Activated CD8-positive, alpha-beta T cell treated with anti-CD3 and anti-CD28 coated beads for 36 hours (primary cell): ENCODE data around the gene SUSD2. TPM values are rescaled to one million over a fixed set of nuclear protein-coding genes. Genes with fewer than 3 reads are reported as not detected.

Experiments
- ATAC-seq: fragments of 200-7000 bp; cut with Tn5 transposase; one replicate; pipeline ENCODE4 v1.10.0; 2021; ENCODE audit warnings: mild to moderate bottlenecking, moderate library complexity
- CTCF ChIA-PET: fragments of 350-600 bp; sonication (Branson Sonifier 250); formaldehyde crosslinking; loops from one replicate; lab custom pipeline; 2021; ENCODE audit warnings: antibody characterized with exemption; lab: Charles Lee
- POLR2A ChIA-PET: fragments of 350-600 bp; sonication (Branson Sonifier 250); formaldehyde crosslinking; loops from one replicate; lab custom pipeline; 2021; ENCODE audit warnings: antibody characterized with exemption; lab: Charles Lee
- DNase-seq: peaks from one replicate; pipeline ENCODE4 v3.0.0-alpha.2; 2020
- H3K27ac Mint-ChIP-seq: one replicate; pipeline ENCODE4 v1.8.0; 2021; ENCODE audit warnings: mild to moderate bottlenecking, mixed read lengths
- H3K27me3 Mint-ChIP-seq: one replicate; pipeline ENCODE4 v1.8.0; 2021; ENCODE audit warnings: mixed read lengths
- H3K36me3 Mint-ChIP-seq: one replicate; pipeline ENCODE4 v1.8.0; 2021; ENCODE audit warnings: low read depth, mixed read lengths
- H3K4me1 Mint-ChIP-seq: one replicate; pipeline ENCODE4 v1.8.0; 2021; ENCODE audit warnings: low read depth, mixed read lengths
- H3K4me3 Mint-ChIP-seq: one replicate; pipeline ENCODE4 v1.8.0; 2021; ENCODE audit warnings: mild to moderate bottlenecking, moderate library complexity, mixed read lengths
- H3K9me3 Mint-ChIP-seq: one replicate; pipeline ENCODE4 v1.8.0; 2021; ENCODE audit warnings: mixed read lengths
- intact Hi-C: fragments of 100-400 bp; cut with micrococcal nuclease; formaldehyde crosslinking; loops from one replicate; pipeline ENCODE4 v1.10.0; 2022
- total RNA-seq, 2 experiments: library from RNA; stranded (reverse); gene quantifications; one replicate each; pipeline ENCODE4 v1.2.3, GENCODE V29; 2021
- TF ChIP-seq, protein P1 (sequence below): fragments of 200-600 bp; IDR thresholded peaks from one replicate; pipeline ENCODE4 v1.8.0; 2022; ENCODE audit warnings: antibody characterized with exemption, mild to moderate bottlenecking

SUSD2 gene
- total RNA-seq, 2 experiments from 2014 or later: 0.65 to 0.95 TPM

DNA sequence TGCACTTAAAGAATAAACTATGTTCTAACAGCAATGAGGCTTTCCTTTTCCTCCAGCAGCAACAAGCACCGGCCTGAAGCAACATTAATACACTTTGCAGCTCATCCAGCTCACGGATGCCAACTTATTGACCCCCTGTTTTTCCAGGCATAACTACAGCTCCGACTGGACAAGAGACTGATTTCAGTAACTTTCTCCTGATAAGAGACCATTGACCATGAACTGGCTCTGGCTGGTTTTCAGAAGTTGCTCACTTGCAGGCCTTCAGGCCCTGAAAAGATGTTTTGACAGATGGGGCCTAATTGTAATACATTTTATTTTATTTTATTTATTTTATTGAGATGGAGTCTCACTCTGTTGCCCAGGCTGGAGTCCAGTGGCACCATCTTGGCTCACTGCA, 36.1 kb downstream of the SUSD2 start:
- Mint-ChIP-seq H3K9me3 (no peaks in the 10 kb centered on the region), H3K27ac (no peak overlapping the region), H3K36me3 (no peaks in the 10 kb centered on the region), H3K4me1 (peaks cover 6% of the 10 kb centered on the region), H3K27me3 (no peaks in the 10 kb centered on the region), H3K4me3 (no peak overlapping the region)
- DNase-seq: no peak
- intact Hi-C loops: no loop called here
- no peak for ATAC-seq
- ChIA-PET CTCF (interaction anchor here (0.8 to 2.0 kb wide), 3 partner anchors 14 to 77 kb away, joined by 3 to 8 read pairs (median 3); no protein-coding TSS in a partner anchor), POLR2A (interaction anchor here (1.6 kb wide), 1 partner anchor 323 kb away, joined by 4 read pairs; no protein-coding TSS in a partner anchor)
- TF ChIP-seq, protein P1, sequence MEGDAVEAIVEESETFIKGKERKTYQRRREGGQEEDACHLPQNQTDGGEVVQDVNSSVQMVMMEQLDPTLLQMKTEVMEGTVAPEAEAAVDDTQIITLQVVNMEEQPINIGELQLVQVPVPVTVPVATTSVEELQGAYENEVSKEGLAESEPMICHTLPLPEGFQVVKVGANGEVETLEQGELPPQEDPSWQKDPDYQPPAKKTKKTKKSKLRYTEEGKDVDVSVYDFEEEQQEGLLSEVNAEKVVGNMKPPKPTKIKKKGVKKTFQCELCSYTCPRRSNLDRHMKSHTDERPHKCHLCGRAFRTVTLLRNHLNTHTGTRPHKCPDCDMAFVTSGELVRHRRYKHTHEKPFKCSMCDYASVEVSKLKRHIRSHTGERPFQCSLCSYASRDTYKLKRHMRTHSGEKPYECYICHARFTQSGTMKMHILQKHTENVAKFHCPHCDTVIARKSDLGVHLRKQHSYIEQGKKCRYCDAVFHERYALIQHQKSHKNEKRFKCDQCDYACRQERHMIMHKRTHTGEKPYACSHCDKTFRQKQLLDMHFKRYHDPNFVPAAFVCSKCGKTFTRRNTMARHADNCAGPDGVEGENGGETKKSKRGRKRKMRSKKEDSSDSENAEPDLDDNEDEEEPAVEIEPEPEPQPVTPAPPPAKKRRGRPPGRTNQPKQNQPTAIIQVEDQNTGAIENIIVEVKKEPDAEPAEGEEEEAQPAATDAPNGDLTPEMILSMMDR: no peak

DNA sequence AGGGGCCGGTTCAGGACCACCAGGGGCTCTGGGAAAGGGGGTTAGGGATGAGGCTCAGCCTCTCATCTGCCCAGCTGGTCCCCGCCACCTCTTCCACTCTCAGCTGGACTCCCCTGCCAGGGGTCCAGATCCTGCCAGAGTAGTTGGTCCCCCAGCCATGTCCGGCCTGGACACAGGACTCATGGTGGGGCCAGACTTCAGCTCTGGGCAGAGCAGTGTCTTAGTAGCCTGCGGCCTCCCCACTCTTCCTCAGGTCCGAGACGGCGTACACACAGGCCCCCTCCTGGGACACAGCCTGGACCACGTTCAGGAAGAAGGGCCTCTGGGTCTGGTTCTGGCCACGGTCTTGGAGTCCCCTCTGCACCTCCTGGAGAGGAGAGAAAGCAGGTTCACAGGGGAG, 38.5 kb downstream of the SUSD2 start:
- Mint-ChIP-seq H3K9me3 (peaks cover 1% of the 10 kb centered on the region), H3K27ac (no peak overlapping the region), H3K4me3 (no peak overlapping the region), H3K4me1 (peaks cover 6% of the 10 kb centered on the region), H3K36me3 (no peaks in the 10 kb centered on the region), H3K27me3 (no peaks in the 10 kb centered on the region)
- POLR2A ChIA-PET: no interaction called here
- TF ChIP-seq, protein P1: no peak
- CTCF ChIA-PET: interaction anchor here (2.5 kb wide), 1 partner anchor 11 kb away, joined by 6 read pairs; no protein-coding TSS in a partner anchor
- ATAC-seq (no peak), DNase-seq (no peak)
- intact Hi-C loops: no loop called here

DNA sequence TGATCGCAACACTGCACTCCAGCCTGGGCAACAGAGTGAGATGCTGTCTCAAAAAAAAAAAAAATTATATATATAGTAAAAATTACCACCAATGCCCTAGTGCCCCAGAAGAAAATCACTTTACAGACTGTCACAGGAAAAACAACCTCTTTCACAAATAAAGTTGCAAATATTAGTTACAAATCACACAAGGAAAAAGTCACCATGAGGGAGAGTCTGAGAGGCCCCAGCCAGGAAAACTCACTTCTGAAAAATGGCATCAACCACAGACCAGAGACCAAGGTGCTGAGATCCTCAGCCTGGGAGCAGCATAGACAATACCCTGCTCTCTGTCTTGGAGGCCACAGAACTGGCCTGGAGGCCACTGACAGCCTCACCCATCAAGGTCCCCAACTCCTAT, 43.2 kb downstream of the SUSD2 start:
- TF ChIP-seq, protein P1: no peak
- POLR2A ChIA-PET: no interaction called here
- ATAC-seq (no peak), DNase-seq (no peak)
- H3K4me1 Mint-ChIP-seq: no peaks in the 10 kb centered on the region
- intact Hi-C loops: no loop called here
- CTCF ChIA-PET: no interaction called here
- H3K27me3 Mint-ChIP-seq: no peaks in the 10 kb centered on the region
- H3K9me3 Mint-ChIP-seq: peaks cover 1% of the 10 kb centered on the region
- H3K36me3 Mint-ChIP-seq: no peaks in the 10 kb centered on the region
- no peak overlapping the region for H3K4me3 Mint-ChIP-seq
- no peak overlapping the region for H3K27ac Mint-ChIP-seq

DNA sequence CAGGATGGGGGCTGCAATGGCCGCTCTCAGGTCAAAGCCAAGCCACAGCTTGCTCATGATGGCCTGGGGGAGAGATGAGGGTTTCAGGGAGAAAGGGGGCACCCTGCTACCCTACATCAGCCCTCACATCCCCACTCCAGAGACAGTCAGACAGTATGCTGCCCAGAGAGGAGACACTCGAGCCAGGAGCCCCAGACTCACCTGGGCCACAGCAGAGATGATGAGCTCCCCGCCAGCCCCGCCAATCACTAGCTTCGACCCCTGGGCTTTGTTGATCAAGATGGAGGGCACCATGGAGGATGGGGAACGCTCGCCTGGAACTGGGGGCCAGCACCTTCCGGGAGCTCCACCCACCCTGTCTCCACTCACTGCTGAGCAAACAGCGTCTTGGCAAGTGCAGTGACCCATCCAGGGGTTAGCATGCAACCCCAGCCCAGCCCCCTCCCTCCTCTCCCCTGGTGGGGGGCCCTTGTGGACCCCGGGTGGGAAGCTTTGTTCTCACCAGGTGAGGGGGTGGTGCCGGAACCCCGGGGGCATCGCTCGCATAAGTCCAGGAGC, 43.8 kb downstream of the SUSD2 start:
- TF ChIP-seq, protein P1: no peak
- Mint-ChIP-seq H3K4me1 (no peaks in the 10 kb centered on the region), H3K27ac (no peak overlapping the region), H3K27me3 (no peaks in the 10 kb centered on the region), H3K4me3 (no peak overlapping the region), H3K9me3 (peaks cover 1% of the 10 kb centered on the region), H3K36me3 (no peaks in the 10 kb centered on the region)
- ChIA-PET CTCF (interaction anchor here (0.8 kb wide), 1 partner anchor 35 kb away, joined by 3 read pairs; no protein-coding TSS in a partner anchor), POLR2A (no interaction called here)
- intact Hi-C loops: no loop called here
- no peak for DNase-seq
- no peak for ATAC-seq

DNA sequence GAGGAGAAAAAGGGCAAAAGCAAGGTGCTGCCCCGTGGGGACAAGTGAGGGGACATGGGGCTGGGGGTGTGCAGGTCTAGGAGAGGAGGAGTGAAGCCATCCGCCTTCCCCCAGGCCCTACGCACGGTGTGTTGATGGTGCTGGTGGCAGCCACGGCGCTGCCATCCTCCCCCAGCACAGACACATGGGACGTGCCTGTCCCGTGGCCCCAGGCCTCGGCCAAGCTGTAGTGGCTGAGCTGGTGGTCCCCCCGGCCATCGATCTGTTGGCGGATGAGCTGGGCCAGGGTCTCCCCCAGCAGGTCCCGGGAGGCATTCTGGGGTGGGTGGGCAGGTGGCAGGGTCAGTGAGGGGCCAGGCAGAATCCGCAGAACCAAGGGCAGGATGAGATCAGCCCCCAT, 44.7 kb downstream of the SUSD2 start:
- TF ChIP-seq, protein P1: no peak
- H3K4me3 Mint-ChIP-seq: no peak overlapping the region
- ChIA-PET POLR2A (no interaction called here), CTCF (no interaction called here)
- DNase-seq (no peak), ATAC-seq (no peak)
- no peak overlapping the region for H3K27ac Mint-ChIP-seq
- H3K9me3 Mint-ChIP-seq: peaks cover 1% of the 10 kb centered on the region
- H3K36me3 Mint-ChIP-seq: no peaks in the 10 kb centered on the region
- H3K4me1 Mint-ChIP-seq: no peaks in the 10 kb centered on the region
- H3K27me3 Mint-ChIP-seq: no peaks in the 10 kb centered on the region
- intact Hi-C loops: no loop called here
